DND-41 (cell line): ENCODE data around the gene TMEM260.

Source experiments
- ATAC-seq: fragments of 200-7000 bp; cut with Tn5 transposase; 3 replicates; pipeline ENCODE4 v1.9.1; 2021; ENCODE audit warnings: low read depth; ENCODE audit not compliant: insufficient read depth
- DNase-seq: peaks from one replicate; pipeline ENCODE4 v3.0.0-alpha.2; 2020
- H2AFZ ChIP-seq: 2 replicates; pipeline ENCODE4 v1.6.0; 2012; ENCODE audit warnings: low read depth, low read length
- H3K27ac ChIP-seq: 2 replicates; pipeline ENCODE4 v1.5.1; 2012; ENCODE audit warnings: low read length, inconsistent platforms
- H3K27me3 ChIP-seq: fragments of 200-600 bp; sonication (generic); 2 replicates; pipeline ENCODE4 v1.6.0; 2012; ENCODE audit warnings: low read length, mild to moderate bottlenecking, inconsistent platforms; ENCODE audit not compliant: insufficient read depth, poor library complexity
- H3K36me3 ChIP-seq: 2 replicates; pipeline ENCODE4 v1.5.1; 2012; ENCODE audit warnings: low read length, inconsistent platforms; ENCODE audit not compliant: insufficient read depth
- H3K4me1 ChIP-seq: 2 replicates; pipeline ENCODE4 v1.5.1; 2012; ENCODE audit warnings: mild to moderate bottlenecking, low read length; ENCODE audit not compliant: insufficient read depth
- H3K4me2 ChIP-seq: 2 replicates; pipeline ENCODE4 v1.6.0; 2012; ENCODE audit warnings: mild to moderate bottlenecking, moderate library complexity, low read length, inconsistent platforms; ENCODE audit not compliant: insufficient read depth
- H3K4me3 ChIP-seq, 2 experiments: fragments of 200-600 bp in 1 of 2; shearing (Covaris generic) in 1 of 2; 2 replicates each; pipeline ENCODE4 v1.5.1; 2012 to 2016; ENCODE audit warnings: inconsistent platforms in 2 of 2, low read length in 2 of 2, mild to moderate bottlenecking in 2 of 2, low read depth in 1 of 2, moderate library complexity in 1 of 2
- H3K79me2 ChIP-seq: 2 replicates; pipeline ENCODE4 v1.6.0; 2012; ENCODE audit warnings: low read length, inconsistent platforms; ENCODE audit not compliant: insufficient read depth
- H3K9ac ChIP-seq: 2 replicates; pipeline ENCODE4 v1.6.0; 2012; ENCODE audit warnings: low read depth, mild to moderate bottlenecking, inconsistent platforms, low read length, moderate library complexity
- H3K9me3 ChIP-seq: 2 replicates; pipeline ENCODE4 v1.5.1; 2012; ENCODE audit warnings: low read length, moderate library complexity, mild to moderate bottlenecking, inconsistent platforms; ENCODE audit not compliant: insufficient read depth, severe bottlenecking
- H4K20me1 ChIP-seq: 2 replicates; pipeline ENCODE4 v1.6.0; 2012; ENCODE audit warnings: low read length; ENCODE audit not compliant: insufficient read depth
- EZH2 ChIP-seq: IDR thresholded peaks from 3 replicates; pipeline ENCODE4 v1.6.1; 2012; ENCODE audit warnings: borderline replicate concordance, low read depth, mild to moderate bottlenecking, moderate library complexity, low read length, inconsistent platforms; ENCODE audit not compliant: severe bottlenecking
- TF ChIP-seq, protein P1 (sequence below): IDR thresholded peaks from 2 replicates; pipeline ENCODE4 v1.5.1; 2012; ENCODE audit warnings: borderline replicate concordance, low read length, moderate library complexity, mild to moderate bottlenecking; ENCODE audit not compliant: poor library complexity, severe bottlenecking; ENCODE audit errors: extremely low read depth

The TMEM260 gene

DNA sequence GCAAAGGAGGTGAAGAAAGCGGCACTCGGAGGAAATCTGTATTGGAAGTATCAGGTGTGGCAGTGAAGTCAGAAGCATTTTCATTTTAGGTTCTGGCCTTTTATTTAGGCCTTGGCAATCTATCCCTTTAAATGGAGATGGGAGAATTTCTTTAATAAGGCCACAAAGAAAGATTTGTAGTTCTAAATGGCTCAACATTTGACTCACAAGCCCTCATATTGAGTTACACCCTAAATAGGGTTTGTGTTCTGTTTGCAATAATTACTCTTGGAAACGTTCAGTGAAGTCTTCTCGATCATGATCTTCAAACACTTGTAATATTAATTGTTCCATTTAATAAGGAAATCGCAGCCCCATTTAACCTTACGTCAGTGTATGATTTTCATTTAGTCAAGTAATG, 25.3 kb upstream of the TMEM260 start:
- Histone ChIP-seq H3K4me1 (no peaks in the 10 kb centered on the region), H3K9ac (no peak overlapping the region), H2AFZ (no peak overlapping the region), H3K79me2 (no peaks in the 10 kb centered on the region), H3K36me3 (no peaks in the 10 kb centered on the region), H3K9me3 (no peaks in the 10 kb centered on the region), H3K27ac (no peak overlapping the region), H3K4me2 (no peak overlapping the region), H4K20me1 (no peaks in the 10 kb centered on the region), H3K4me3 (no peak overlapping the region), H3K27me3 (peaks cover 47% of the 10 kb centered on the region)
- no peak for ATAC-seq
- TF ChIP-seq EZH2 = no peak
- TF ChIP-seq, protein P1, sequence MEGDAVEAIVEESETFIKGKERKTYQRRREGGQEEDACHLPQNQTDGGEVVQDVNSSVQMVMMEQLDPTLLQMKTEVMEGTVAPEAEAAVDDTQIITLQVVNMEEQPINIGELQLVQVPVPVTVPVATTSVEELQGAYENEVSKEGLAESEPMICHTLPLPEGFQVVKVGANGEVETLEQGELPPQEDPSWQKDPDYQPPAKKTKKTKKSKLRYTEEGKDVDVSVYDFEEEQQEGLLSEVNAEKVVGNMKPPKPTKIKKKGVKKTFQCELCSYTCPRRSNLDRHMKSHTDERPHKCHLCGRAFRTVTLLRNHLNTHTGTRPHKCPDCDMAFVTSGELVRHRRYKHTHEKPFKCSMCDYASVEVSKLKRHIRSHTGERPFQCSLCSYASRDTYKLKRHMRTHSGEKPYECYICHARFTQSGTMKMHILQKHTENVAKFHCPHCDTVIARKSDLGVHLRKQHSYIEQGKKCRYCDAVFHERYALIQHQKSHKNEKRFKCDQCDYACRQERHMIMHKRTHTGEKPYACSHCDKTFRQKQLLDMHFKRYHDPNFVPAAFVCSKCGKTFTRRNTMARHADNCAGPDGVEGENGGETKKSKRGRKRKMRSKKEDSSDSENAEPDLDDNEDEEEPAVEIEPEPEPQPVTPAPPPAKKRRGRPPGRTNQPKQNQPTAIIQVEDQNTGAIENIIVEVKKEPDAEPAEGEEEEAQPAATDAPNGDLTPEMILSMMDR = no peak
- DNase-seq = no peak

DNA sequence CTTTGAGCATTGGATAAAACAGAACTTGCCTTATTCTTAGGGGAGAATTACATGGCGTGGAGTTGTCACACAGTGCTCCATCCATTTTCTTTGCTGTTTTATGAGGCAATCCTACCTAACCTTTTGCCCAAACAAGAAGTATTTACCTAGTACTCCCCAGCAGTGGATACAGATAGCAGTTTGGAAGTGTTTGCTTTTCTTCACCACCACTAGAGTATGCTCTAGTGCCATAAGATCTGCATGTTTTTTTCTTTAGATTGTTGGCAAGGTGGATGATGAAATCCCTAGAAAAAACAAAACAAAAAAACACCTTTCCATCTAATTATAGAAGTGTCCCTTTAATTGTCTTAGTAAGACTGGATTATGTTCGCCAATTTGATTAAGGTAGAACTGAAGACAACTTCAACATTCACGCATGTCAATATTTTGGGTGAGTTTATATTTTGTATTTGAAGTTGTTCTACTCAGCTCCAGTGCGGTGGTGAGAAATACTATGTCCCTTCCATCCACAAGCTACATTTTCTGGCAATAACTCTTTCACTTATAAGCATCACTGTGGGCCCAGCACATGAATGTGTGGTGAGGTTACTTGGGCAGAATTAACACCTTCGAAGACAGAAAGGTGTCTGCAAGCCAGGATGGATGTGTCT, 23.6 kb upstream of the TMEM260 start:
- H2AFZ ChIP-seq = no peak overlapping the region
- H3K9me3 ChIP-seq = no peaks in the 10 kb centered on the region
- H3K27me3 ChIP-seq = peaks cover 36% of the 10 kb centered on the region
- no peak for DNase-seq
- TF ChIP-seq, protein P1 = peak; percentile 62
- no peak for TF ChIP-seq EZH2
- H3K4me2 ChIP-seq = no peak overlapping the region
- no peaks in the 10 kb centered on the region for H3K4me1 ChIP-seq
- no peaks in the 10 kb centered on the region for H3K36me3 ChIP-seq
- no peak overlapping the region for H3K4me3 ChIP-seq
- no peak overlapping the region for H3K9ac ChIP-seq
- H4K20me1 ChIP-seq = no peaks in the 10 kb centered on the region
- no peak overlapping the region for H3K27ac ChIP-seq
- H3K79me2 ChIP-seq = no peaks in the 10 kb centered on the region
- ATAC-seq = no peak

DNA sequence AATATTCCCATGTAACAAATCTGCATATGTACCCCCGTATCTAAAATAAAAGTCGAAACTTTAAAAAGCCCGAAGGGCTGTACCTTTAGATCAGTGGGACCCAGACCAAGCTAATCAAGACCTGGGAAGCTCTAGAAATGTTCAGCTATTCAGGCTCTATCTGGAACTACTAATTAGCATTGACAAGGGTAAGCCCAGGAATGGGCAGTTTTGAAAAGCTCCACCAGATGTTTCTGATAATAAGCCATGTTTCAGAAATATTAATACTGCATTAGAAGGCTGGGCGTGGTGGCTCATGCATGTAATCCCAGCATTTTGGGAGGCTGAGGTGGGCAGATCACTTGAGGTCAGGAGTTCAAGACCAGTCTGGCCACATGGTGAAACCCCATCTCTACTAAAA, 20.4 kb upstream of the TMEM260 start:
- Histone ChIP-seq H4K20me1 (no peaks in the 10 kb centered on the region), H3K4me1 (no peaks in the 10 kb centered on the region), H3K9me3 (no peaks in the 10 kb centered on the region), H3K27ac (no peak overlapping the region), H3K4me3 (no peak overlapping the region), H3K36me3 (no peaks in the 10 kb centered on the region), H3K27me3 (peaks cover 16% of the 10 kb centered on the region), H3K4me2 (no peak overlapping the region), H3K9ac (no peak overlapping the region), H3K79me2 (no peaks in the 10 kb centered on the region), H2AFZ (no peak overlapping the region)
- no peak for TF ChIP-seq EZH2
- TF ChIP-seq, protein P1 = no peak
- DNase-seq (no peak), ATAC-seq (no peak)

DNA sequence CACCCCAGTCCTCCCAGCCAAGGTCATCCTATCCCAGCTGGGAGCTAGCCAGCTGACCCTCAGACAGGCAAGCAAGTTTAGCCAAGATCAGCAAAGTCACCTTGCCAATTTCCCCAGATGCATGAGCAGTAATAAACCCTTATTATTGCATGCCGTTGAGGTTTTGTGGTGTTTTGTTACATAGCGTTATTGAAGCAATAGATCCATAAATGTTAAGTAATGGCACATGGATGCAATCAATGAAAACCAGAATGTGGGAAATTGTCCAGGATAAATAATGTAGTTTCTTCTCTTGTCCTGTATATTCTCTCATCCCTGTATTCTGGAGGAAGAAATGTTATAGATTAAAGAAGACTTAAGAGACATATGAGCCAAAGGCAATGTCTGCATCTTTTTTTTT, 18.0 kb upstream of the TMEM260 start:
- Histone ChIP-seq H3K4me3 (no peak overlapping the region), H3K9ac (no peak overlapping the region), H3K36me3 (no peaks in the 10 kb centered on the region), H3K4me2 (no peak overlapping the region), H3K79me2 (no peaks in the 10 kb centered on the region), H3K27ac (no peak overlapping the region), H3K9me3 (no peaks in the 10 kb centered on the region), H4K20me1 (no peaks in the 10 kb centered on the region), H3K27me3 (peaks cover 9% of the 10 kb centered on the region), H3K4me1 (no peaks in the 10 kb centered on the region), H2AFZ (no peak overlapping the region)
- ATAC-seq = no peak
- no peak for DNase-seq
- no peak for TF ChIP-seq EZH2
